Small intestine (tissue), 7 donors: Measurements from ENCODE around the gene TPST2. TPM values are rescaled to one million over a fixed set of nuclear protein-coding genes. Genes with fewer than 3 reads are reported as not detected.

ENCODE experiments used
- DNase-seq, 2 donors: peaks; one replicate each; pipeline versions ENCODE4 v3.0.0 to v3.0.0-alpha.2; 2013
- FAIRE-seq: peaks from 2 replicates; lab custom pipeline; 2012; peaks lifted over from hg19 to GRCh38; lab: Jason Lieb, UNC
- H3K27ac ChIP-seq, 3 donors: one replicate each; pipeline ENCODE4 v1.5.1; 2013; ENCODE audit warnings: low read length in 2 of 3, mild to moderate bottlenecking in 2 of 3, control low read depth in 1 of 3, inconsistent platforms in 1 of 3, low read depth in 1 of 3, moderate library complexity in 1 of 3
- H3K27me3 ChIP-seq, 3 donors: one replicate each; pipeline ENCODE4 v1.6.1; 2013; ENCODE audit warnings: low read length in 3 of 3, inconsistent platforms in 1 of 3; ENCODE audit not compliant: control insufficient read depth in 3 of 3, insufficient read depth in 3 of 3
- H3K36me3 ChIP-seq, 3 donors: one replicate each; pipeline ENCODE4 v1.6.1; 2013; ENCODE audit warnings: low read length in 3 of 3, inconsistent platforms in 1 of 3, low read depth in 1 of 3, mild to moderate bottlenecking in 1 of 3, moderate library complexity in 1 of 3; ENCODE audit not compliant: control insufficient read depth in 3 of 3, insufficient read depth in 2 of 3
- H3K4me1 ChIP-seq, 3 donors: one replicate each; pipeline ENCODE4 v1.6.1; 2013; ENCODE audit warnings: low read length in 2 of 3, inconsistent platforms in 1 of 3, low read depth in 1 of 3, mild to moderate bottlenecking in 1 of 3, moderate library complexity in 1 of 3; ENCODE audit not compliant: control insufficient read depth in 3 of 3, insufficient read depth in 2 of 3
- H3K4me3 ChIP-seq, 3 donors: one replicate each; pipeline ENCODE4 v1.5.1; 2013; ENCODE audit warnings: low read length in 3 of 3, control low read depth in 1 of 3, inconsistent platforms in 1 of 3, low read depth in 1 of 3, mild to moderate bottlenecking in 1 of 3, moderate library complexity in 1 of 3
- H3K9me3 ChIP-seq, 2 donors: one replicate each; pipeline ENCODE4 v1.6.1; 2013; ENCODE audit warnings: low read depth in 1 of 2, low read length in 1 of 2; ENCODE audit not compliant: control insufficient read depth in 2 of 2, insufficient read depth in 1 of 2
- WGBS, 3 donors: extraction: QIAGEN DNeasy Blood & Tissue Kit; methylation state at CpG; one replicate each; pipeline ENCODE4 v1.1.7; 2013; 5-methylcytosine and 5-hydroxymethylcytosine counted together
- polyA plus RNA-seq, 4 donors: library from polyadenylated mRNA; stranded (reverse) in 3 of 4; unstranded in 1 of 4; fragments of 200-250 nt in 3 of 4; fragments of 120-200 nt in 1 of 4; gene quantifications; one replicate each; pipeline versions ENCODE4 v1.2.1 to v1.2.3, GENCODE V29; 2013
- donor health status: healthy with polysubstance abuse.
- donor health status: control.
- donor health status: control.
- donor health status: Bipolar disorder and iron deficiency.
- donor health status: healthy.

Gene TPST2
- polyA plus RNA-seq, 4 donors, result 6.3 to 29.2 (median 16.6) TPM

DNA sequence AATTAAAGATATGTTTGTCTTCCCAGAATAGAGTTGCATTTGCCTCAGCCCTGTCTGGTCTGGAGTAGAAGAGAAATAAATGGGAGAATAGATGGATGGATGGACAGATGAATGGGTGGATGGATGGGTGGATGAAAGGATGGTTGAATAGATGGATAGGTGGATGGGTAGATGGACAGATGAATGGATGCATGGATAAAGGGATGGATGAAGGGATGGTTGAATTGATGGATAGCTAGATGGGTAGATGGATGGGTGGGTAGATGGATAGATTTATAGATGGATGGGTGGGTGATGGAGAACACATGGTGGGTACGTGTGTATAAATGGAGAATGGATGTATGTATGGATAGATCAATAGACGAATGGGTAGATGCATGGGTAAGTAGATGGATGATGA, 19.4 kb upstream of the TPST2 start:
- H3K27me3 ChIP-seq, result peaks cover 0 to 7% (median 0%) of the 10 kb centered on the region in 3 donors
- no peaks in the 10 kb centered on the region for H3K36me3 ChIP-seq
- no peak overlapping the region for H3K27ac ChIP-seq
- H3K4me3 ChIP-seq, result no peak overlapping the region
- no peaks in the 10 kb centered on the region for H3K4me1 ChIP-seq
- no peaks in the 10 kb centered on the region for H3K9me3 ChIP-seq
- FAIRE-seq (no peak), DNase-seq (no peak)
- WGBS, 3 donors, result 85 to 92% (median 92%) methylated on average over 2 of the region's 2 CpGs

DNA sequence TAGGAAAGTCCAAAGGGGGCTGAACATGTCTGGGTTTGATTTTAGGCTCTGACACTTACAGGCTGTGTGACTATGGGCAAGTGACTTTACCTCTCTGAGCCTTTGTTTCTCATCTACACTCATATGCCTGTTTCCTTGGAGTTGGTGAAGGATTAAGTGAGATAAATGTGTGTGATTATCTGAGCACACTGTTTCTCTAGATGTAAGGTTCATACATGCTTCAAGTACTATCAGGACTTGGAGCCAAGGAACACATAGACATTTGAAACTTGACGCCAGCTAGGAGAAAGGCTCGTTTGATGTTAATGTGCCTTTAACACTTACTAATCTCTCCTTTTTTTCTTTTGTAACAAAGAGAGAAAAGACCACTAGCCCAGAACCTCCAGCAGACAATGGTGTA, 18.2 kb upstream of the TPST2 start:
- WGBS, 3 donors, result 37 to 56% (median 41%) methylated on average over 2 of the region's 2 CpGs
- Histone ChIP-seq H3K27me3 (peaks cover 0 to 5% (median 0%) of the 10 kb centered on the region in 3 donors), H3K4me1 (no peaks in the 10 kb centered on the region), H3K36me3 (no peaks in the 10 kb centered on the region), H3K4me3 (no peak overlapping the region), H3K9me3 (no peaks in the 10 kb centered on the region), H3K27ac (no peak overlapping the region)
- DNase-seq, result no peak
- no peak for FAIRE-seq

DNA sequence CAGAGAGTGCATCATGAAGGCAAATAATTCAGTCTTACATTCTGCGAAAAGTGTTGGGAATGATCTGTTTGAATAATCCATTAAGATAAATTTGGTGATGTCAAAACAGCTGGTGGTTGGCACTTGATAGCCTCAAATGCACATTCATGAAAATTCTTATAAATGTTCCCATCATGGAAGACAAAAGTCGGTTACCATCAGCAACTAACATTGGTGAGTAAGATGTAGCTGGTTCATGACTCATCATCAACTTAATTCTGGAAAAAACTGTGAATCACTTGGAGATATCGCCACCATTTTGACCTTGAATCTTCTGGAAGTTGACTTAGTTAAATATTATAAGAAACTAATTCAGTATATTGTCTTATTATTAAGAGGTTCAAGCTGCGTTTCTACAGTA, 16.7 kb upstream of the TPST2 start:
- no peaks in the 10 kb centered on the region for H3K4me1 ChIP-seq
- 74 to 86% (median 81%) methylated on average over 4 of the region's 4 CpGs for WGBS, 3 donors
- H3K27ac ChIP-seq, result no peak overlapping the region
- H3K27me3 ChIP-seq, result no peaks in the 10 kb centered on the region
- H3K36me3 ChIP-seq, result no peaks in the 10 kb centered on the region
- H3K9me3 ChIP-seq, result no peaks in the 10 kb centered on the region
- no peak for DNase-seq
- no peak overlapping the region for H3K4me3 ChIP-seq
- FAIRE-seq, result no peak

DNA sequence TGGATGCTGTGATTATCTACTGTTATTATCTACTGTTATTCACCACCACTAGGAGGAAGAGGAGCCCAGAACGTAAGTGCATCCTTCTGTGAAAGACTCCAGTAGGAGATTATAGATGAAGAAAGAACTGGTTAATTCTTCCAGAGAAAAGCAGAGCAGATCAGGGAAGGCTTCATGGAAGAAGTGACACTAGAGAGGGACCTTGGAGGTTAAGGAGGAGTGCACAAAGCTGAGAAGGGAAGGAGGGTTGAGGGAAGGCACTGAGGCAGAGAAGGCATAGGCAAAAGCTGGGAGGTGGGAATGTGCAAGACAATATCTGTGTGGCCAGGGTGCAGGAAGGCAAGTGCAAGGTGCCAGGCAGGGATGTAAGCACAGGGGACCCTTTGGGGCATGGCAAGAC, 14.4 kb upstream of the TPST2 start:
- no peaks in the 10 kb centered on the region for H3K9me3 ChIP-seq
- no peaks in the 10 kb centered on the region for H3K36me3 ChIP-seq
- no peak overlapping the region for H3K27ac ChIP-seq
- DNase-seq, result no peak
- WGBS, 3 donors, result 76 to 87% (median 79%) methylated on average over 1 of the region's 1 CpG
- no peak overlapping the region for H3K4me3 ChIP-seq
- H3K4me1 ChIP-seq, result no peaks in the 10 kb centered on the region
- H3K27me3 ChIP-seq, result no peaks in the 10 kb centered on the region
- FAIRE-seq, result no peak

DNA sequence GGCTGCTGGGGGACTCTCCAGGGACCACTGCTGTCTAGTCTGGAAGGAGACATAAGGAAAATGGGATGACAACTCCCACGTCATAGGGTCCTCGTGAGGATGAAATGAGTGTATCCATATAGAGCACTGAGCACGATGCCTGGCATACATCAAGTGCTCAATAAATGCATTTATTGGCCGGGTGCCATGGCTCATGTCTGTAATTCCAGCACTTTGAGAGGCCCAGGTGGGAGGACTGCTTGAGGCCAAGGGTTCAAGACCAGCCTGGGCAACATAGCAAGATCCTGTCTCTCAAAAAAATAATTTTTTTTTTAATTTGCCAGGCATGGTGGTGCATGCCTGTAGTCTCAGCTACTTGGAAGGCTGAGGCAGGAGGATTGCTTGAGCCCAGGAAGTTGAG, 12.2 kb upstream of the TPST2 start:
- no peak for FAIRE-seq
- Histone ChIP-seq H3K27ac (no peak overlapping the region), H3K4me1 (no peaks in the 10 kb centered on the region), H3K9me3 (no peaks in the 10 kb centered on the region), H3K4me3 (no peak overlapping the region), H3K27me3 (no peaks in the 10 kb centered on the region), H3K36me3 (no peaks in the 10 kb centered on the region)
- DNase-seq, result no peak
- 90 to 96% (median 90%) methylated on average over 4 of the region's 4 CpGs for WGBS, 3 donors

DNA sequence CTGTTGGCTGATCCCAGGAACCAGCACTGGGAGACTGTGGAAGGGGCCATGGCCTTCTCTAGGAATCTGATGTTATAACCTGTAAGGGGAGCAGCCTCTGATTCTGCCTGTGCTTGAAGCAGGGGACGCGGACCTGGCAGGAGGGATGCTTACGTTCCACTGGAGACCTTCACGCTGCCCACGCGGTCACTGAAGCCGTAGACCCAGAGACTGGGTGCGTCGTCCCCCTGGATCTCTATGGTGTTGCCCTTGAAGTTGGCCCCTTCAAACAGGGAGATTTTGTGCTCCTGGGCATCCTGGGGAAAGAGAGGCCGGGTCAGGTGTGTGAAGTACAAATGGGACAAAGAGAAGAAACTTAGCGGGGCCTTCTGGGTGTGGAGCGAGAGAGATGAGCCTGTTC, 11.8 kb upstream of the TPST2 start:
- 87 to 96% (median 93%) methylated on average over 12 of the region's 12 CpGs for WGBS, 3 donors
- H3K27ac ChIP-seq, result no peak overlapping the region
- H3K36me3 ChIP-seq, result no peaks in the 10 kb centered on the region
- FAIRE-seq (no peak), DNase-seq (no peak)
- no peaks in the 10 kb centered on the region for H3K9me3 ChIP-seq
- H3K4me3 ChIP-seq, result no peak overlapping the region
- no peaks in the 10 kb centered on the region for H3K27me3 ChIP-seq
- no peaks in the 10 kb centered on the region for H3K4me1 ChIP-seq

DNA sequence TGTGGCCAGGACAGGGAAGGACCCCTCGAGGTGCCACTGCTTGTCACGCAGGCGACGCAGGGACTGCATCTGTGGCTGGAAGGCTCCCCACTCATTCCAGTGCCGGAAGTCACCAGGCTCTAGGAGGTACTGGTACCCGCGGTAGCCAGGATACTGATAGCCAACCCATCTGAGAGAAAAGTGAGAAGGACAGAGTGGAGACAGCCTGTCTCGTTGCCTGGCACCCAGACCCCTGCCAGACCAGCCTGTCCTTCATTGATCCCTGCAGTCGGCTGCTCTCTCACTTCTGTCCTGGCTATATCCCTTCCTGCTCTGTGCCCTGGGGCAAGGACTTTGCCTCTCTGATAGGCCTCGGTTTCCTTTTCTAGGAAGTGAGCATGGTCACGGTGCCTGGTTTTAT, 9.6 kb upstream of the TPST2 start:
- Histone ChIP-seq H3K36me3 (no peaks in the 10 kb centered on the region), H3K9me3 (no peaks in the 10 kb centered on the region), H3K4me1 (no peaks in the 10 kb centered on the region), H3K27ac (no peak overlapping the region), H3K4me3 (no peak overlapping the region), H3K27me3 (no peaks in the 10 kb centered on the region)
- 78 to 85% (median 81%) methylated on average over 11 of the region's 11 CpGs for WGBS, 3 donors
- DNase-seq, result peak in 1 of 2 donors; percentile 18
- no peak for FAIRE-seq

DNA sequence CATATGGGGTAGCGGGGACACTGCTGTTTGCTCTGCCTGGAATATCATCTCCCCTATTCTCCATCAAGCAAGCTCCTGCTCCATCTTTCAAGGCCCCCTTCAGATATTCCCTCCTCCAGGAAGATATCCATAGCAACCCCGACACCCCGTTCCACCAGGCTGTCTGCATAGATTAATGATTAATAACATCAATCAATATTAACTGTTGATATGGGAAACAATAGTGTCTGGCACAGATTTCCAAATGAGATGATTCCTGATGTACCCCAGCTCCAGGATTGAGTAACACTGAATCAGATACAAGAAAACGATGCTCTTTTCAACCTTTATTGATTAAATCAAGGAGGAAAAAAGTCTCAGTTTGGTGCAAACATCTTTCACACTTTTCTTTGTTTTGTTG, 7.5 kb upstream of the TPST2 start:
- Histone ChIP-seq H3K27me3 (no peaks in the 10 kb centered on the region), H3K4me1 (peaks cover 0 to 2% (median 0%) of the 10 kb centered on the region in 3 donors), H3K9me3 (no peaks in the 10 kb centered on the region), H3K36me3 (no peaks in the 10 kb centered on the region), H3K27ac (no peak overlapping the region), H3K4me3 (no peak overlapping the region)
- DNase-seq, result no peak
- WGBS, 3 donors, result 27 to 65% (median 45%) methylated on average over 4 of the region's 4 CpGs
- FAIRE-seq, result no peak

DNA sequence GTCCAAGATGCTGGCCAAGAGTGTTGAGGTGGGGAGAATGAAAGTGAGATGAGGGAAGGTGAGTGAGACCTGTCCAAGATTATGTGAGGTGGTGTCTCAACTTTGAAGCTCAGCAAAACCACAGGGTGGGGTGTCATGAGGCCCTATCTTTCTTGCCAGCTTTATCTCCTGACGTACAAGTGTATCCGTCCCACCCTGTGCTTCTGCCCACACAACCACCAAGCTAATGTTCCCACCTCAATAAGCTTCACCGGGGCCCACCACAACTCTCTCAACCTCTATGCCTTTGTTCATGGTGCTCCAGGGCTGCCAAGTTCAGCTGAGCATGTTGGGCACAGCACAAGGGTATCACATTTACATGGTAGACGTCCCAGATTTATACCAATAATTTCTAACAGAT, 7.1 kb upstream of the TPST2 start:
- Histone ChIP-seq H3K4me3 (no peak overlapping the region), H3K4me1 (peaks cover 0 to 6% (median 3%) of the 10 kb centered on the region in 3 donors), H3K27me3 (no peaks in the 10 kb centered on the region), H3K9me3 (no peaks in the 10 kb centered on the region), H3K27ac (no peak overlapping the region), H3K36me3 (no peaks in the 10 kb centered on the region)
- WGBS, 3 donors, result 47 to 68% (median 47%) methylated on average over 4 of the region's 4 CpGs
- FAIRE-seq, result no peak
- no peak for DNase-seq
